Vagina (tissue), 2 donors: Measurements from ENCODE around the gene CBLB.

ENCODE experiments used
- CTCF ChIP-seq, 3 experiments: fragments of 450-650 bp in 2 of 3; fragments of 200-600 bp in 1 of 3; sonication (generic) in 1 of 3; IDR thresholded peaks; one replicate each; pipeline ENCODE4 v1.5.1; 2017 to 2019; ENCODE audit warnings: antibody characterized with exemption in 3 of 3, mild to moderate bottlenecking in 2 of 3, moderate library complexity in 2 of 3
- POLR2AphosphoS5 ChIP-seq, 2 donors: sonication (generic); formaldehyde crosslinking; IDR thresholded peaks; one replicate each; pipeline ENCODE4 v1.9.0; 2017; ENCODE audit warnings: antibody characterized with exemption in 2 of 2, mild to moderate bottlenecking in 2 of 2, low read depth in 1 of 2; ENCODE audit not compliant: insufficient read depth in 1 of 2

GRCh38 chr3:105649480-105649879, 219.3 kb downstream of the CBLB start:
- TF ChIP-seq CTCF (IDR thresholded peaks at IDR 0.05), result no peak
- TF ChIP-seq POLR2AphosphoS5 (IDR thresholded peaks at IDR 0.05; ENCODE audit: insufficient read depth in 1 of 2, low read depth in 1 of 2), result no peak
